Thyroid gland (tissue), 4 donors: ENCODE measurements around the gene ABAT.

Experiments used
- POLR2A ChIP-seq, 2 donors: fragments of 450-650 bp; IDR thresholded peaks; one replicate each; pipeline ENCODE4 v1.6.1; 2017; ENCODE audit warnings: antibody characterized with exemption in 2 of 2, mild to moderate bottlenecking in 2 of 2, moderate library complexity in 1 of 2
- TF ChIP-seq, protein P1 (sequence below), 6 experiments: fragments of 200-600 bp in 3 of 6; fragments of 450-650 bp in 3 of 6; sonication (generic) in 3 of 6; IDR thresholded peaks; one replicate each; pipeline ENCODE4 v1.5.1; 2016 to 2019; ENCODE audit warnings: antibody characterized with exemption in 6 of 6, mild to moderate bottlenecking in 2 of 6, inconsistent platforms in 1 of 6, moderate library complexity in 1 of 6

DNA sequence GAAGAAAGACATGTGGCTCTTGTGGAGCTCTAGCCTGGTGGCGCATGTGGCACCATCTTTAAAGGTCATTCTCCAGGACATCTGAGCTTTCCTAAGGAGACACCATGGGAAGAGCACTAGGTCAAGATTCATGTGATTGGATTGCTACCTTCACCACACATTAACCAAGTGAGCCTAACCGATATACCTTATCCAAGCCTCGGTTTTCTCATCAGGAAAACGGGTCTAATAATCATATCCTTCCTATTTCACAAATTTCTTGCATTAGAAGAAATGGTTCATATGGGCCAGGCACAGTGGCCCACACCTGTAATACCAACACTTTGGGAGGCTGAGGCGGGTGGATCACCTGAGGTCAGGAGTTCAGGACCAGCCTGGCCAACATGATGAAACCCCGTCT lies 64.7 kb downstream of the ABAT start:
- TF ChIP-seq, protein P1, sequence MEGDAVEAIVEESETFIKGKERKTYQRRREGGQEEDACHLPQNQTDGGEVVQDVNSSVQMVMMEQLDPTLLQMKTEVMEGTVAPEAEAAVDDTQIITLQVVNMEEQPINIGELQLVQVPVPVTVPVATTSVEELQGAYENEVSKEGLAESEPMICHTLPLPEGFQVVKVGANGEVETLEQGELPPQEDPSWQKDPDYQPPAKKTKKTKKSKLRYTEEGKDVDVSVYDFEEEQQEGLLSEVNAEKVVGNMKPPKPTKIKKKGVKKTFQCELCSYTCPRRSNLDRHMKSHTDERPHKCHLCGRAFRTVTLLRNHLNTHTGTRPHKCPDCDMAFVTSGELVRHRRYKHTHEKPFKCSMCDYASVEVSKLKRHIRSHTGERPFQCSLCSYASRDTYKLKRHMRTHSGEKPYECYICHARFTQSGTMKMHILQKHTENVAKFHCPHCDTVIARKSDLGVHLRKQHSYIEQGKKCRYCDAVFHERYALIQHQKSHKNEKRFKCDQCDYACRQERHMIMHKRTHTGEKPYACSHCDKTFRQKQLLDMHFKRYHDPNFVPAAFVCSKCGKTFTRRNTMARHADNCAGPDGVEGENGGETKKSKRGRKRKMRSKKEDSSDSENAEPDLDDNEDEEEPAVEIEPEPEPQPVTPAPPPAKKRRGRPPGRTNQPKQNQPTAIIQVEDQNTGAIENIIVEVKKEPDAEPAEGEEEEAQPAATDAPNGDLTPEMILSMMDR (IDR thresholded peaks at IDR 0.05) = no peak
- TF ChIP-seq POLR2A (IDR thresholded peaks at IDR 0.05) = no peak
